GM20000 (cell line): ENCODE measurements around the gene VPS39.

ENCODE experiments used
- DNase-seq: peaks from one replicate; pipeline ENCODE4 v3.0.0; 2012; ENCODE audit warnings: low spot score
- CTCF ChIP-seq: IDR thresholded peaks from 2 replicates; pipeline ENCODE4 v1.5.1; 2012; ENCODE audit warnings: mild to moderate bottlenecking, control low read depth; ENCODE audit errors: extremely low read depth, missing control alignments

Gene VPS39

GRCh38 chr15:42166225-42166940 lies 41.7 kb downstream of the VPS39 start:
- no peak for TF ChIP-seq CTCF
- DNase-seq, result no peak

DNA sequence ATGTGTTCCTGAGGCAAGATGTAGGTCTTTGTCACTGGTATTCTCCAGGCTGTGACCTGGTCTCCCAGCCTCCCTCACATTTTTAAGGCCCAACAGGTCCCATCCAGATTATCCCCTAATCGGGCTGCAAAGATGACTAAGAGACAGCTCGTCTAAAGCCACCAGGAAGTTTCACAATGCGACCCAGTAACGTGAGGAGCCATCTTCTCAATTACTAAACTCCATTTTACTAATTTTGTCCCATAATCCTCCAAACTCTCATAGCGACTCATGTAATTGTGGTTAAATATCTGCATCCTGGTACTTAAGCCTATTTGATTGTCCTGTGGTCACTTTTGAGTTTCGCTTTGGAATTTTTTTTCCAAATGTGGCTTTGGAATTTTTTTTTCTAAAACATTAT lies 43.0 kb downstream of the VPS39 start:
- DNase-seq, result no peak
- no peak for TF ChIP-seq CTCF

DNA sequence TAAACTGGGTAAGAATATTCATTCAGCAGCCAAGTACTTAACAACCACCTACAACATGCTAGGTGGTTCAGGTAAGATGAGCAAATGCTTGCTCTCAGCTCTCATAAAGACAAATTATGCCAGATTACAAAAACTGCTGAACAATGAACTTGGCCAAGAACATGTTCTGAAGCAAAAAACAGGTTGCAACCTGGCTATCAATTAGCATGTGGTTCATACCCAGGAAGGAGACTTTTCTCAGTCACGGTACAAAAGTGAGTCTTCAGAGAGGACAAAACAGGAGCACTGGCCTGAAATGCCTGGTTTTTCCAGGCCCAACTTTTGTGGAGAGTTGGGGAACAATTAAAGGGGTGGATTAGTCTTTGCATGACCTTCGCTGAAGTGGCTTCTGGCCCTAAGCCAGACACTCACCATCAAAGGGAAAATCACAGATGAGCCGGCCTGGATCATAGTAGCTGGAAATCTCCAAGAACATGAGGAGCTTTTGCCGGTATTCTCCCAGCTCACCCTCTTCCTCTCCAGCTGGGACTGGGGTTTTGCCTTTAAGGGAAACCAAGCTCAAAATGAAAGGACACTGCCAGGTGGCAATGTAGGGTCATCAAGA lies 44.1 kb downstream of the VPS39 start:
- TF ChIP-seq CTCF, result no peak
- no peak for DNase-seq

DNA sequence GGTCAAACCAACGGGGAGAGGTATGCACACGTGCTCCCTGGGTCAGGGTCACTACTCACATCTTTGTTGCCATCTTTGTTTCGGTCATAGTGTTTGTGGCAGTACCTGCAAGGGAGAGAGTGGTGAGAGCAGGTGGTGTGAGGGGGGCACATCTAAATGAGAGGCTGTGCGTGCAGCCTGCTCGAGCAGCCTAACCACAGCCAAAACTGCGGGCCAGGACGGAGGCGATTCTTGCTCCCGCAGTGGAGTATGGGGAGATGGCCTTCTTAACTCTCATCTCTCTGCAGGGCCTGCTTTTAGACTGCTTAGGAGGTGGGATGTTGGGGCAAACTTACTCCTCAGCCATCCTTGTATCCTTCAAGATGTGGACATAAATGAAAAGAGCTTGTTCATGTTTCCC lies 44.8 kb downstream of the VPS39 start:
- no peak for TF ChIP-seq CTCF

DNA sequence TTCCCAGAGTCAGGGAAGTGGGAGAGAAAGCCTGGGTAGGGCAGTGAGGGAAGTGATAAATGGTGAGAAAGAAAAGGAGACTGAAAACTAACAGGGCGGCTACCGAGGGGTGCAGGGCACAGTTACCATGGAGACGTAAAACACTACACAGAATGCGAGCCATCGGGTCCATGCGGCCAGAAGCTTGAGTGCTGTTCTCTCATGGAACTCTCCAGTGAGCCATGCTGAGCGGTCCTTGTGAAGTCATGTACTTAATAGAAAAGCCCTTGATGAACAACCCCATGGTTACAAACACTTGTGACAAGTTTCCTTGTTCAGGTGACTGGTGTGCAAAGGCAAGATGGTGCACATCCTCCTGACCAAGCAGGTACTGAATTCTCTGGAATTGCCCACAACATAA lies 48.0 kb downstream of the VPS39 start:
- TF ChIP-seq CTCF, result no peak

More for the DNA sequence above, 44.8 kb downstream of the VPS39 start:
- DNase-seq, result no peak

DNA sequence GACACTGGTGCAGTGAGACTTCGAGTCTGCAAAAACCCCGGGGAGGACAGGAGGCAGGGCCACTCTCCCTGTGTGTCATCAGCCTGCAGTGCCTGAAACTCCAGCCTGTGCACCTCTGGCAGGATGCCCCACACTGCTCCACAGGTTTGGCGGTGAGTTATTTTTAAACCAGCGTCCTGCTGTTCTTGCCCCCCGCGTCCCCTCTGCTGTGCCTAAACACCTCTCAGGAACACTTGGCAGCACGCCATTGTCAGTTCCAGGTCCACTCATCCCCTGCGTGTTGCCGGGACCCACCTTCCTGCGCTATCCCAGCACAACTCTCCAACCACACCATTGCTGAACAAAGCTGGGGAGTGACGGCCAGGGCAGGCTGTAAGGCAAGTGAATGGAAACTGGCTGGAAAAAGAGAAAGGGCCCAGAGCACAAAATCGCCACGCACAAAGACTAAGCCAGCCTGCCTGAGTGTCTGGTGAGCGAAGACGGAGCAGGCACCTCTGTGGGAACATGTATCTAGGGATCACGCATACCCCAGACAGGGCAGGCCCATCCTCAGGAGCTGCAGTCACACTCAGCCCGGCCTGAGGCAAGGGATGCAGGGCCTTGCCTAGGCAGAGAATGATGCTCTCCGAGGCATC lies 48.6 kb downstream of the VPS39 start:
- no peak for DNase-seq
- no peak for TF ChIP-seq CTCF

More for the DNA sequence above, 48.0 kb downstream of the VPS39 start:
- DNase-seq, result no peak

DNA sequence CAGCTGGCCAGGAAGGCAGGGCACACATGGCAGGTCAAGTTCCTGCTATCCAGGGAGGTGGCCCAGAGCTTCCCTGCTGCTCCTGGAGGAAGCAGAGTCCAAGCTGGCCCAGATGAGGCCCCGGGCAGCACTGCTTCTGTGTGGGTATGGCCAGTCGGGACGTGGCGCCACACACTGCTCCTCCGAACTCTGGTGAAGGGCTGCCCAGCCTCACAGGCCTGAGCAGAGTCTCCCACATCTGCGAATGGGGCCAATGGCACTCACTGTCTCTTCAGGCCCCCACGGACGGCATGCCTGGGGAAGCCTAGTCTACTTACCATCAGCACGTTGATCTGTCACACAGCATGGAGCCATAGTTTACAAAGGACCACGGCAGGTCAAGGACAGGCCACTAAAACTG lies 49.2 kb downstream of the VPS39 start:
- DNase-seq, result no peak
- no peak for TF ChIP-seq CTCF
